Epithelial cell of proximal tubule (primary cell): ENCODE measurements around the gene MAP3K5. TPM values are rescaled to one million over a fixed set of nuclear protein-coding genes. Genes with fewer than 3 reads are reported as not detected.
"Not testable (repeated sequence)": the region's sequence is repeated elsewhere in the genome, so short reads cannot be mapped to it uniquely, and the experiment has no call there.

Source experiments
- DNase-seq: peaks from one replicate; pipeline ENCODE4 v3.0.0-alpha.2; 2011; ENCODE audit warnings: low read depth
- H3K4me3 ChIP-seq: 2 replicates; pipeline ENCODE4 v1.5.1; 2011; ENCODE audit warnings: low read depth, mild to moderate bottlenecking, low read length
- CTCF ChIP-seq: conservative IDR thresholded peaks from 2 replicates; pipeline ENCODE4 v1.5.1; 2012; ENCODE audit warnings: low read depth, mild to moderate bottlenecking, low read length
- total RNA-seq: library from RNA; depleted of rRNA; stranded (reverse); fragments of >200 nt; gene quantifications from 2 replicates; pipeline ENCODE4 v1.2.3, GENCODE V29; 2015

MAP3K5 gene
- total RNA-seq, 1 donor from 2014 or later, result 7.8 TPM

- TF ChIP-seq CTCF, result no peak
- no peak overlapping the region for H3K4me3 ChIP-seq
- no peak for DNase-seq
These were observed 91.2 kb downstream of the MAP3K5 start for GRCh38 chr6:136701045-136701444.

GRCh38 chr6:136699358-136699757, 92.9 kb downstream of the MAP3K5 start:
- TF ChIP-seq CTCF, result no peak
- H3K4me3 ChIP-seq, result no peak overlapping the region
- no peak for DNase-seq

- no peak for TF ChIP-seq CTCF
- no peak overlapping the region for H3K4me3 ChIP-seq
- no peak for DNase-seq
These were observed 95.4 kb downstream of the MAP3K5 start for GRCh38 chr6:136696783-136697364.

- no peak for TF ChIP-seq CTCF
- no peak for DNase-seq
These were observed 96.0 kb downstream of the MAP3K5 start for GRCh38 chr6:136696238-136696637.

GRCh38 chr6:136695412-136695811, 96.9 kb downstream of the MAP3K5 start:
- TF ChIP-seq CTCF, result no peak
- no peak for DNase-seq
- H3K4me3 ChIP-seq, result no peak overlapping the region

More at GRCh38 chr6:136696238-136696637, 96.0 kb downstream of the MAP3K5 start:
- H3K4me3 ChIP-seq, result no peak overlapping the region

GRCh38 chr6:136693090-136693489, 99.2 kb downstream of the MAP3K5 start:
- H3K4me3 ChIP-seq, result no peak overlapping the region
- DNase-seq, result no peak
- no peak for TF ChIP-seq CTCF

GRCh38 chr6:136687894-136688293, 104.4 kb downstream of the MAP3K5 start:
- DNase-seq, result not testable (repeated sequence)

More at GRCh38 chr6:136687894-136688293, 104.4 kb downstream of the MAP3K5 start:
- H3K4me3 ChIP-seq, result not testable (repeated sequence)
